ENCODE data around the gene DNLZ. TPM values are rescaled to one million over a fixed set of nuclear protein-coding genes. Genes with fewer than 3 reads are reported as not detected.

The DNLZ gene
- total and polyA plus RNA-seq, 10 of the 15 experiments (the other 5 are each of a cell fraction or from before 2014, with no cell fraction given) = 0.66 to 29.7 (median 14.7) TPM; not detected in 1

DNA sequence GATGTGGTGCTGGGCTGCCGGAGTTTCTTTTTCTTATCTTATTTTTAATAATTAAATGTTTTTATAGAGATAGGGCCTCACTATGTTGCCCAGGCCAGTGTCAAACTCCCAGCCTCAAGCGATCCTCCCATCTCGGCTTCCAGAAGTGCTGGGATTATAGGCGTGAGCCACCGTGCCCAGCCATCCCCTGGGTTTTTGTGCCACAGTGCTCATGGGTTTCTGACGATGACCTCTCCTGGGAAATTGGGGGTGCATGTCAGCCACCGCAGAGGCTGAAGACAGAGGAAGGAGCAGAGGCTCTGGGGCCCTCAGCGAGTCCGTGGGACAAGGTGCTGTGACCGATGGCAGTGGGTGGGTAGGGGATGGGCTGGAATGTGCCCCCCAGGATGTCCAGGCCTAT lies 21.8 kb downstream of the DNLZ start (continued):
- TF ChIP-seq BHLHE40 (IDR thresholded peaks at IDR 0.05; ENCODE audit: borderline replicate concordance in 1 of 2, low read depth in 2 of 2, low read length in 1 of 2) = no peak

DNA sequence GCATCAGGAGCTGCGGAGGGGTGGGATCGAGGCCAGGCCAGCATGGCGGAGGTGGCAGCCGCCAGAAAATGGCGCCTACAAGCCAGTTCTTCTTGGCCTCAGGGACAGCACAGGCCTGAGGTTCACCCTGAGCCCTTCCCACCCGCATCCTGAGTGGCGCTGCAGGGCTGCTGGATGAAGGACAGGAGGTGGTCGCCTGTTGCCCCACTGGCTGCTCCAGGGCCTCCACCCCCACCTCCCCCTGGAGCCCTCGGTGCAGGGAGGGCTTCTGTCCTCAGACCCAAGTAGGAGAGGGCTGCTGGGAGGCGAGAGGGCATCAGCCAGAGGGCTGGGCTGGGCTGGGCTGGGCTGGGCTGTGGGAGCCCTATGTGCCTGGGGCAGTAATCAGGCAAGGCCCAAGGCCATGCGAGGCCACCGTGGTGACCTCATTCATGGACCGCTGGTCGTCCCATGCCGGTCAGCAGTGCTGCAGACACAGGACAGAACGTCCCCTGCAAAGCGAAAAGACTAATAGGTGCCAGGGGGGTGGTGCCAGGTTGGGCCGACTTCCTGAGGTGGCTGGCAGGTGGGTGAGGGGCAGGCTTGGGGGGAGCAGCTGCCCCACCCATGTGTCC lies 22.4 kb downstream of the DNLZ start:
- intact Hi-C loops (cut with micrococcal nuclease; ENCODE audit: unreplicated experiment) (no loop called here), in situ Hi-C loops (cut with MboI) (no loop called here)
- no peak overlapping the region for H3K9ac ChIP-seq (ENCODE audit: control insufficient read depth, insufficient read depth, low read length)
- 24% methylated on average over 18 of the region's 18 CpGs for WGBS (ENCODE audit: insufficient coverage, insufficient replicate concordance, low lambda C conversion rate, missing lambda C conversion rate)
- no peaks in the 10 kb centered on the region for H3K4me1 ChIP-seq (ENCODE audit: control insufficient read depth, insufficient read depth, low read length)
- no peak for FAIRE-seq
- SMC1A ChIA-PET (ENCODE audit: uncharacterized antibody, unreplicated experiment) = no interaction called here
- POLR2A ChIA-PET = no interaction called here
- H3K4me3 ChIP-seq = no peak overlapping the region
- H3K4me2 ChIP-seq (ENCODE audit: control insufficient read depth, insufficient read depth) = no peak overlapping the region
- no peaks in the 10 kb centered on the region for H3K9me3 ChIP-seq (replicated peaks; ENCODE audit: control insufficient read depth, insufficient read depth, low read length)
- no peaks in the 10 kb centered on the region for H3K27me3 ChIP-seq (replicated peaks in 1 of 2; ENCODE audit: control insufficient read depth in 2 of 2, insufficient read depth in 2 of 2, low read length in 1 of 2)
- RAD21 ChIA-PET (ENCODE audit: unreplicated experiment) = interaction anchor here (0.6 kb wide), 1 partner anchor 63 kb away, joined by 4 read pairs; no protein-coding TSS in a partner anchor
- ATAC-seq = no peak
- no peaks in the 10 kb centered on the region for H3K36me3 ChIP-seq (ENCODE audit: control insufficient read depth in 2 of 2, insufficient read depth in 2 of 2, low read length in 1 of 2)
- H2AFZ ChIP-seq (ENCODE audit: control insufficient read depth, low read depth, low read length) = no peak overlapping the region
- no peaks in the 10 kb centered on the region for H3K79me2 ChIP-seq (ENCODE audit: control insufficient read depth, insufficient read depth, low read length)
- H3K27ac ChIP-seq (ENCODE audit: control insufficient read depth, insufficient read depth) = no peak overlapping the region
- no peak for DNase-seq (ENCODE audit: low read depth, low spot score)
- H4K20me1 ChIP-seq (ENCODE audit: control insufficient read depth, insufficient read depth) = no peaks in the 10 kb centered on the region
- CTCF ChIA-PET = no interaction called here
- no TSS peak for BruUV-seq (replicated peaks)
- TF ChIP-seq NBN (IDR thresholded peaks at IDR 0.05) = no peak
- TF ChIP-seq BMI1 (IDR thresholded peaks at IDR 0.05; ENCODE audit: borderline replicate concordance) = no peak
- TF ChIP-seq IRF4 (IDR thresholded peaks at IDR 0.05; ENCODE audit: low read depth, low read length) = no peak
- TF ChIP-seq ZNF274 (IDR thresholded peaks at IDR 0.05; ENCODE audit: insufficient read depth, insufficient read length) = no peak
- TF ChIP-seq, protein P1, sequence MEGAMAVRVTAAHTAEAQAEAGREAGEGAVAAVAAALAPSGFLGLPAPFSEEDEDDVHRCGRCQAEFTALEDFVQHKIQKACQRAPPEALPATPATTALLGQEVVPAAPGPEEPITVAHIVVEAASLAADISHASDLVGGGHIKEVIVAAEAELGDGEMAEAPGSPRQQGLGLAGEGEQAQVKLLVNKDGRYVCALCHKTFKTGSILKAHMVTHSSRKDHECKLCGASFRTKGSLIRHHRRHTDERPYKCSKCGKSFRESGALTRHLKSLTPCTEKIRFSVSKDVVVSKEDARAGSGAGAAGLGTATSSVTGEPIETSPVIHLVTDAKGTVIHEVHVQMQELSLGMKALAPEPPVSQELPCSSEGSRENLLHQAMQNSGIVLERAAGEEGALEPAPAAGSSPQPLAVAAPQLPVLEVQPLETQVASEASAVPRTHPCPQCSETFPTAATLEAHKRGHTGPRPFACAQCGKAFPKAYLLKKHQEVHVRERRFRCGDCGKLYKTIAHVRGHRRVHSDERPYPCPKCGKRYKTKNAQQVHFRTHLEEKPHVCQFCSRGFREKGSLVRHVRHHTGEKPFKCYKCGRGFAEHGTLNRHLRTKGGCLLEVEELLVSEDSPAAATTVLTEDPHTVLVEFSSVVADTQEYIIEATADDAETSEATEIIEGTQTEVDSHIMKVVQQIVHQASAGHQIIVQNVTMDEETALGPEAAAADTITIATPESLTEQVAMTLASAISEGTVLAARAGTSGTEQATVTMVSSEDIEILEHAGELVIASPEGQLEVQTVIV (IDR thresholded peaks at IDR 0.05; ENCODE audit: borderline replicate concordance, partially characterized antibody) = no peak
- no peak for TF ChIP-seq PAX5 (IDR thresholded peaks at IDR 0.05; ENCODE audit: borderline replicate concordance, low read depth, low read length)
- TF ChIP-seq ETV6 (conservative IDR thresholded peaks at IDR 0.05 in 1 of 2, IDR thresholded peaks at IDR 0.05 in 1 of 2; ENCODE audit: borderline replicate concordance in 1 of 2, low read depth in 1 of 2) = no peak
- no peak for TF ChIP-seq KAT2A (conservative IDR thresholded peaks at IDR 0.05; ENCODE audit: control insufficient read depth, low read depth, low read length)
- TF ChIP-seq NR2C1 (IDR thresholded peaks at IDR 0.05) = no peak
- no peak for TF ChIP-seq MYC (IDR thresholded peaks at IDR 0.05; ENCODE audit: insufficient read depth, insufficient read length, insufficient replicate concordance, low read length, severe bottlenecking)
- TF ChIP-seq SMARCA5 (IDR thresholded peaks at IDR 0.05) = no peak
- no peak for TF ChIP-seq CBFB (IDR thresholded peaks at IDR 0.05; ENCODE audit: low read depth)
- TF ChIP-seq ZNF384 (IDR thresholded peaks at IDR 0.05; ENCODE audit: borderline replicate concordance, low read depth, low read length) = no peak
- no peak for TF ChIP-seq E2F4 (IDR thresholded peaks at IDR 0.05; ENCODE audit: low read depth, low read length)
- TF ChIP-seq POLR2A (IDR thresholded peaks at IDR 0.05; ENCODE audit: low read depth, low read length) = no peak
- no peak for TF ChIP-seq SREBF1 (IDR thresholded peaks at IDR 0.05; ENCODE audit: low read length)
- no peak for TF ChIP-seq GABPA (IDR thresholded peaks at IDR 0.05; ENCODE audit: low read depth)
- TF ChIP-seq ZNF217 (IDR thresholded peaks at IDR 0.05) = no peak

Measured in GM12878 (cell line).